SU-DHL-6 (cell line): Measurements from ENCODE around the gene B4GALT5.

Source experiments
- EZH2phosphoT487 ChIP-seq: fragments of 200-600 bp; sonication (generic), shearing (Covaris generic); conservative IDR thresholded peaks from 2 replicates; pipeline ENCODE4 v1.6.1; 2018; ENCODE audit warnings: mild to moderate bottlenecking, antibody characterized with exemption, low read length, moderate library complexity, mixed read lengths
- TF ChIP-seq, protein P1 (sequence below): fragments of 200-600 bp; sonication (generic); IDR thresholded peaks from one replicate; pipeline ENCODE4 v1.5.1; 2017; ENCODE audit warnings: antibody characterized with exemption, mild to moderate bottlenecking, low read length, moderate library complexity; ENCODE audit not compliant: insufficient read depth, poor library complexity, severe bottlenecking

GRCh38 chr20:49618289-49618688 is 95.4 kb downstream of the B4GALT5 start:
- TF ChIP-seq, protein P1, sequence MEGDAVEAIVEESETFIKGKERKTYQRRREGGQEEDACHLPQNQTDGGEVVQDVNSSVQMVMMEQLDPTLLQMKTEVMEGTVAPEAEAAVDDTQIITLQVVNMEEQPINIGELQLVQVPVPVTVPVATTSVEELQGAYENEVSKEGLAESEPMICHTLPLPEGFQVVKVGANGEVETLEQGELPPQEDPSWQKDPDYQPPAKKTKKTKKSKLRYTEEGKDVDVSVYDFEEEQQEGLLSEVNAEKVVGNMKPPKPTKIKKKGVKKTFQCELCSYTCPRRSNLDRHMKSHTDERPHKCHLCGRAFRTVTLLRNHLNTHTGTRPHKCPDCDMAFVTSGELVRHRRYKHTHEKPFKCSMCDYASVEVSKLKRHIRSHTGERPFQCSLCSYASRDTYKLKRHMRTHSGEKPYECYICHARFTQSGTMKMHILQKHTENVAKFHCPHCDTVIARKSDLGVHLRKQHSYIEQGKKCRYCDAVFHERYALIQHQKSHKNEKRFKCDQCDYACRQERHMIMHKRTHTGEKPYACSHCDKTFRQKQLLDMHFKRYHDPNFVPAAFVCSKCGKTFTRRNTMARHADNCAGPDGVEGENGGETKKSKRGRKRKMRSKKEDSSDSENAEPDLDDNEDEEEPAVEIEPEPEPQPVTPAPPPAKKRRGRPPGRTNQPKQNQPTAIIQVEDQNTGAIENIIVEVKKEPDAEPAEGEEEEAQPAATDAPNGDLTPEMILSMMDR: no peak
- TF ChIP-seq EZH2phosphoT487: no peak
